AG04449 (cell line): Measurements from ENCODE around the gene CC2D2B.
A peak's percentile ranks its signal among the peaks of the same experiment; 100 is the strongest.
"Not testable (repeated sequence)": the region's sequence is repeated elsewhere in the genome, so short reads cannot be mapped to it uniquely, and the experiment has no call there.

Source experiments
- CTCF ChIA-PET: fragments of 350-600 bp; formaldehyde crosslinking; extraction: SDS; loops from one replicate; lab custom pipeline; 2021; ENCODE audit warnings: antibody characterized with exemption; lab: Yijun Ruan, JAX
- POLR2A ChIA-PET: fragments of 400-600, 350-600 bp; formaldehyde crosslinking; extraction: SDS; loops from one replicate; lab custom pipeline; 2020; ENCODE audit warnings: antibody characterized with exemption, inconsistent platforms; lab: Yijun Ruan, JAX
- DNase-seq: peaks from one replicate; pipeline ENCODE4 v3.0.0-alpha.2; 2010; ENCODE audit warnings: low read depth, low spot score
- H3K4me3 ChIP-seq: 2 replicates; pipeline ENCODE4 v1.5.1; 2011; ENCODE audit warnings: low read depth, mild to moderate bottlenecking, control low read depth, low read length
- TF ChIP-seq, protein P1 (sequence below): IDR thresholded peaks from one replicate; pipeline ENCODE4 v1.5.1; 2011; ENCODE audit warnings: mild to moderate bottlenecking, moderate library complexity, low read length, control low read depth, inconsistent platforms; ENCODE audit not compliant: insufficient read depth; ENCODE audit errors: missing control alignments

The CC2D2B gene

DNA sequence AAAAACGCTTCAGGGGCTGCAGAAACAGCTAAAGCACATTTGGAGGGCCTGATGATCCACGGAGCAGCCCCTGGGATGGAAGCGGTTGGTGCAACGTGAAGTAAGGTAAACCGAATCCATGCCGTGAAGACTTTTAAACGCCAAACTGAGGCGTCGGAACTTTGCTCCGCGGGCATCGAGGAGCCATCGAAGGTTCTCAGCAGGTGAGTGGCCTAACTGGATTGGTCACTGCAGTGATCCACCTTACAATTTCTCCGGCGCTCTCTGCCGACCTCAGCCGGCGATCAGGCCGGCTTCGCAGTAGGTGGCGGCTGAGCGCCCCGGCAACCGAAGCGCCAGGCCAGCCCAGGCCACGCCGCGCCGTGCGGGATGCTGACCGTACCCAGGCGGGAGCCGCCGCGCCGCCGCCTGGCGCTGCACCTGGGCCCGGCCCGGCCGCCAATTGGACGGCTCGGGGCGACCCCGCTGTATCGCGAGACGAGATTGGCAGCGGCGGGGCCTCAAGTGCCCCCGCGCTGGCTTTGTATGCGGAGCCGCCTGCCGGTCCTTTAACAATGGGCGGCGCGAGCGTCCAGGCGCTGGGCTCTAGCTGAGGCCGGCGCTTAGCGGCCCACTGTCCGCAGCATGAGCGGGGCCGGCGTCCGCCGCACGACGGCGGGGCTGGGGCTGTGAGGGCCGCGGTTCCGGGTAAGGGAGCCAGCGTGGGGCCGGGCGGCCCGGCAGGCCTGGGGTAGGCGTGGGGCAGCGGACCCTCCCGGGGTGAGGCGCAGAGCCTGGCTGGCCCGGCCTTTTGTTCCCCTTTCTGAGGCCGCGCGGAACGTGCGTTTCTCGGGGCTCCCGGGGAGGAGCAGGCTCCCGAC is 135.5 kb downstream of the CC2D2B start, which contains the start of gene CCNJ:
Gene CCNJ (plus strand): TSS at position 551 of the 860 bp plus-strand sequence. CDS start 811 bp downstream, outside the sequence.
- DNase-seq = peak; percentile 31

DNA sequence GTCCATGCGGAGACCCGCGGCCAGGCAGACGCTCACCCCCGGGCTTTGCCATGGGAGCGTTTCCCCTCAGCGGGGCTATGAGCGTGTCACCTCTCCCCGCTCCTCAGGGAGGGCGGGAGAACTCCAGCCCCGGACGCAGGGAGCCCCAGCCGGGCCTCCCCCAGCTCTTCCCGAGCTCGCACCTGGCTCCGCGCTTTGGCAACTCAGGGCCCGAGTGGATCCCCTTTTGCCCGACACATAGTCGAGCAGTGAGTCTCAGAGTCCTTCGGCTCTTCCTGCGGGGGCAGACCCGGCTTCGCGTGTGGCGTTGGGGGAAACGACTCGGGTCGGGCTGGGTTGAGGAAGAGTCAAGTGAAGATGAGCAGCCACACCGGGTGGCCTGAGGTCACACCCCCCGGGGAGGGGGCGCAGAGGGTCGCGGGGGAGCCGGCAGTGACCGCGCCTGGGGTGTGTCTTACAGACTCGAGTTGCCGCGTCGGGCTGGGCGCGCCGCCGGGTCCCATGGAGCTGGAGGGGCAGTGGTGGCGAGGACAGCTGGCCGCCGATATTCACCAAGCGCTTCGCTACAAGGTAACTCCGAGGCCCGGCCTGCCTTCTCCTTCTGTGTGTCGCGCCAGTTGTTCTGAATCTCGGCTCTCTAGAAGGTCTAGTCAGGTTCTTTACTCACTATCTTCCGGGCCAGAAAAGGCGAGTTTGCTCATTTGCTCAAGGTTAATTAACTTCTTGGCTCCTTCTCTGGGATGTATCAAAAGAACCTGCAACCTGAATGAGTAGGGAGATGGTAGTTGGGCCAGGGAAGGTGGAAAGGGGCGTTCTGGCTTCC is 136.3 kb downstream of the CC2D2B start:
- CTCF ChIA-PET = no interaction called here
- peak overlapping the region; percentile 80 for H3K4me3 ChIP-seq
- no peak for DNase-seq
- TF ChIP-seq, protein P1, sequence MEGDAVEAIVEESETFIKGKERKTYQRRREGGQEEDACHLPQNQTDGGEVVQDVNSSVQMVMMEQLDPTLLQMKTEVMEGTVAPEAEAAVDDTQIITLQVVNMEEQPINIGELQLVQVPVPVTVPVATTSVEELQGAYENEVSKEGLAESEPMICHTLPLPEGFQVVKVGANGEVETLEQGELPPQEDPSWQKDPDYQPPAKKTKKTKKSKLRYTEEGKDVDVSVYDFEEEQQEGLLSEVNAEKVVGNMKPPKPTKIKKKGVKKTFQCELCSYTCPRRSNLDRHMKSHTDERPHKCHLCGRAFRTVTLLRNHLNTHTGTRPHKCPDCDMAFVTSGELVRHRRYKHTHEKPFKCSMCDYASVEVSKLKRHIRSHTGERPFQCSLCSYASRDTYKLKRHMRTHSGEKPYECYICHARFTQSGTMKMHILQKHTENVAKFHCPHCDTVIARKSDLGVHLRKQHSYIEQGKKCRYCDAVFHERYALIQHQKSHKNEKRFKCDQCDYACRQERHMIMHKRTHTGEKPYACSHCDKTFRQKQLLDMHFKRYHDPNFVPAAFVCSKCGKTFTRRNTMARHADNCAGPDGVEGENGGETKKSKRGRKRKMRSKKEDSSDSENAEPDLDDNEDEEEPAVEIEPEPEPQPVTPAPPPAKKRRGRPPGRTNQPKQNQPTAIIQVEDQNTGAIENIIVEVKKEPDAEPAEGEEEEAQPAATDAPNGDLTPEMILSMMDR = no peak
- POLR2A ChIA-PET = interaction anchor here (0.8 to 1.4 kb wide), 2 partner anchors 86 to 314 kb away, joined by 4 to 7 read pairs; partner anchors contain the start of gene ZNF518A

More for the DNA sequence above, 135.5 kb downstream of the CC2D2B start, which contains the start of gene CCNJ:
- peak within 1 kb of the TSS; percentile 80 for H3K4me3 ChIP-seq
- TF ChIP-seq, protein P1 = no peak
- ChIA-PET POLR2A (interaction anchor here (0.8 to 1.4 kb wide), 2 partner anchors 87 to 313 kb away, joined by 4 to 7 read pairs; partner anchors contain the start of gene ZNF518A), CTCF (interaction anchor here (0.6 kb wide), 1 partner anchor 720 kb away, joined by 4 read pairs; no protein-coding TSS in a partner anchor)

DNA sequence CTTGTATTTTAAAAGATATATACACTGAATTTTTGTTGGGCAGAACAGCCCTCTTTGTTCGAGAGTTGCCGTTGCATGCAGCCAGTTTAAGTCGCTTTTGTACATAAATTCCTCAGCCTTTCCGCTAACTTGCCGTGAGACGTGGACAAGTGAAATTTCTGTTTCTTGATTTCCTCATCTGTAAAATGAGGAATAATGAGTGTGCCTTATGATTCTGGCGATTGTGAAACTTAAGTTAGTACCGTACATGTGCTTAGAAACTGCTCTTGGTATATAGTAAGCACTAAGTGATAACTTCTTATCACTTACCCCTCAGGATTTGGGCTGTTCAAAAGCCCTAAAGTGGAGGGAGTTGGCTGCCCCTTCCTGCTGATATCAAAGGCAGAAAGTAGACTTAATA is 137.0 kb downstream of the CC2D2B start:
- DNase-seq = peak; percentile 12
- CTCF ChIA-PET = no interaction called here
- H3K4me3 ChIP-seq = peak overlapping the region; percentile 80

DNA sequence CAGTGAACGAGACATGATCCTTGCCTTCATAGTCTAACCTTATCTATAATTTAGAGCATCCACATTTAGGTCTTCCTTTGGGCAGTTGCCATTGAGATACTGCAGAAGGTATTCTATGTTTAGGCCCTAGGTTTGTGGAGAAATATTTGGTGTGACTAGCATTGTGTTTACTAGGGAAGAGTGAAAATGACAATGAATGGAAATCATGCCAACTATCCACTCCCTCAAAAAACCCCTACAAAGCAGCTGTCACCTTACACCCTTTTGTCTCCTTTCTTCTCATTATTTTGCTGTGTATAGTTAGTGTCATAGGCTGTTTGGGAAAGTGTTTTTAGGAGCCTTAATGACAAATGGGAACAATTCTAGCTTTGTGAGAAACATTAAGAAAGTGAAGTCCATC is 138.8 kb downstream of the CC2D2B start:
- TF ChIP-seq, protein P1 = no peak
- ChIA-PET POLR2A (no interaction called here), CTCF (interaction anchor here (0.6 to 2.6 kb wide), 4 partner anchors 28 to 287 kb away, joined by 3 to 9 read pairs (median 4); no protein-coding TSS in a partner anchor)
- no peak overlapping the region for H3K4me3 ChIP-seq
- no peak for DNase-seq

More for the DNA sequence above, 137.0 kb downstream of the CC2D2B start:
- POLR2A ChIA-PET = no interaction called here
- TF ChIP-seq, protein P1 = no peak

DNA sequence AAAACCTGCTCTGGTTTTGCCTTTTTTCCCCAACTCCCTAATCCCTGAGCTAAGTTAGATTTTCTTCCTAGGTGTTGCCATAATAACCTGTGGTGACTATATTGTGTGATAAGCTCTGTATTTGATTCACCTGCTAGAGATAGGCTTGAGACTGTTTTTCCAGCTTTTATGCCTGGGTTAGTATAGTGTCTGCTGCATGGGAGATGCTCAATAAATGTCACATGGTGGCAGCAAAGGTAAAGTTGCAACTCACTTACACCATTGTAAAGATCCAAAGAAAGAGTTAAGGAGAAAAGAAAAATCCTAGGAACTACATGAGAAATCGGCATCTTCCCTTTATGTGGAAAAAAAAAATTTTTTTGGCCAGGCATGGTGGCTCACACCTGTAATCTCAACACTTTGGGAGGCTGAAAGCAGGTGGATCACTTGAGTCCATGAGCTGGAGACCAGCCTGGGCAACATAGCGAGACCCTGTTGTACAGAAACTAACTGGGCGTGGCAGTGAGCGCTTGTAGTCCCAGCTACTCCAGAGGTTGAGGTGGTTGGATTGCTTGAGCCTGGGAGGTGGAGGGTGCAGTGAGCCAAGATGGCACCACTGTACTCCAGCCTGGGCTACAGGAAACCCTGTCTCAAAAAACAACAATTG is 139.4 kb downstream of the CC2D2B start:
- POLR2A ChIA-PET = no interaction called here

DNA sequence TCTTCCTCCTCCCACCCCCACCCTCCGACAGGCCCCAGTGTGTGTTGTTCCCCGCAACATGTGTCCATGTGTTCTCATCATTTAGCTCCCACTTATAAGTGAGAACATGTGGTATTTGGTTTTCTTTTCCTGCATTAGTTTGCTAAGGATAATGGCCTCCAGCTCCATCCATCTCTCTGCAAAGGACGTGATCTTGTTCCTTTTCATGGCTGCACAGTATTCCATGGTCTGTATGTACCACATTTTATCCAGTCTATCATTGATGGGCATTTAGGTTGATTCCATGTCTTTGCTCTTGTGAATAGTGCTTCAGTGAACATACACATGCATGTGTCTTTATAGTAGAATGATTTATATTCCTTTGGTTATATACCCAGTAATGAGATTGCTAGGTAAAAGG is 140.2 kb downstream of the CC2D2B start:
- POLR2A ChIA-PET = not testable (repeated sequence)

More for the DNA sequence above, 139.4 kb downstream of the CC2D2B start:
- CTCF ChIA-PET = interaction anchor here (0.6 to 2.6 kb wide), 5 partner anchors 29 to 287 kb away, joined by 3 to 9 read pairs (median 3); no protein-coding TSS in a partner anchor
- DNase-seq = no peak
- no peak overlapping the region for H3K4me3 ChIP-seq
- TF ChIP-seq, protein P1 = no peak

More for the DNA sequence above, 140.2 kb downstream of the CC2D2B start:
- not testable (repeated sequence) for DNase-seq, H3K4me3 ChIP-seq
- CTCF ChIA-PET = interaction anchor here (0.9 to 2.6 kb wide), 3 partner anchors 31 to 247 kb away, joined by 3 to 9 read pairs (median 5); no protein-coding TSS in a partner anchor
